Measurements from ENCODE around the gene NELL1. TPM values are rescaled to one million over a fixed set of nuclear protein-coding genes. Genes with fewer than 3 reads are reported as not detected.

Gene NELL1
- total RNA-seq, 1 experiment from 2014 or later = 0.22 TPM

DNA sequence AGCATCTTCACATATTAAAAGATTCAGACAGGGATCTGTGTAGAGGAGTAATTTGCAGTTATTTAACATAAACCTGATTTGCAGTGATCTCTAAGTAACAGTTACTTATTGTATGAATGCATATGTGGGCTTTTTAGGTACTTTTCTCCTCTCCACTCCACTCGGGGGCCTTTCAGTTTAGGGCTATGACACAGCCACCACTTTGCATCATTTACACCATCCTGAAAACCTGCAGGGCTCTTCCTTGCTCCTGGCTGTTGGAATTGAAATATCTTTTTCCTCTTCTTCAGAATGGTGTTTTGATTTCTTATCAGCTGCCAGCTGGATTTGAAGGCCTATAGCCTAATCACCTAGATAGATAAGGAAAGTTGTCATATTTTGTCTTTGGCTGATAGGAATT is 580.8 kb downstream of the NELL1 start:
- no peak for DNase-seq
- Mint-ChIP-seq H3K36me3 (ENCODE audit: insufficient read depth in 1 of 3, low read depth in 3 of 3) (no peaks in the 10 kb centered on the region; a peak in 1 of 7 replicates), H3K4me3 (no peak overlapping the region), H3K4me1 (peaks cover 17 to 31% of the 10 kb centered on the region in 2 experiments), H3K27ac (peak overlapping the region; percentile 59 to 82 (median 72); a peak in 4 of 7 replicates), H3K9me3 (no peaks in the 10 kb centered on the region), H3K27me3 (ENCODE audit: low read depth) (no peaks in the 10 kb centered on the region)
- no peak overlapping the region for H2BK120ac ChIP-seq (ENCODE audit: low read depth, low read length, poor library complexity, severe bottlenecking)
- H3K79me2 ChIP-seq (ENCODE audit: insufficient read depth, low read length) = no peaks in the 10 kb centered on the region
- no peak overlapping the region for H2AFZ ChIP-seq (ENCODE audit: low read length)
- H3K56ac ChIP-seq (ENCODE audit: insufficient read length, low read depth, low read length) = no peak overlapping the region
- no peak overlapping the region for H4K8ac ChIP-seq (replicated peaks; ENCODE audit: insufficient read length, low read depth, low read length)
- no peak overlapping the region for H3K18ac ChIP-seq (ENCODE audit: insufficient read length, low read depth, low read length)
- no CpG with 5 or more reads among the region's 1 CpG for WGBS (ENCODE audit: extremely low coverage, insufficient read length, low lambda C conversion rate)
- H3K14ac ChIP-seq (ENCODE audit: insufficient read depth, low read length) = no peak overlapping the region
- H4K91ac ChIP-seq (ENCODE audit: insufficient read length, low read depth, low read length) = no peak overlapping the region
- H2AK5ac ChIP-seq (ENCODE audit: insufficient read length, low read length) = no peak overlapping the region
- H3T11ph ChIP-seq (ENCODE audit: low read length) = no peak overlapping the region
- H3K9ac ChIP-seq (ENCODE audit: extremely low read depth, insufficient read length, low read length) = no peak overlapping the region
- no peak overlapping the region for H4K5ac ChIP-seq (ENCODE audit: insufficient read length, low read depth, low read length)
- H2BK20ac ChIP-seq (ENCODE audit: low read depth, low read length, poor library complexity, severe bottlenecking) = no peak overlapping the region
- no peak for TF ChIP-seq CTCF (conservative IDR thresholded peaks at IDR 0.05)
- no peaks in the 10 kb centered on the region for H3K27me3 ChIP-seq (ENCODE audit: insufficient read depth, low read length)
- no peak overlapping the region for H2BK5ac ChIP-seq (ENCODE audit: insufficient read length, low read length)
- peaks cover 3% of the 10 kb centered on the region; the same call in 1 of the 2 replicates for H3K4me1 ChIP-seq (ENCODE audit: insufficient read depth, low read length)
- no peak overlapping the region for H3K23ac ChIP-seq (ENCODE audit: insufficient read length, low read depth, low read length)
- no peaks in the 10 kb centered on the region for H3K79me1 ChIP-seq (ENCODE audit: insufficient read depth, low read depth, low read length, poor library complexity, severe bottlenecking)
- H3K4ac ChIP-seq (ENCODE audit: low read depth, low read length) = no peak overlapping the region
- no peaks in the 10 kb centered on the region for H3K23me2 ChIP-seq (ENCODE audit: insufficient read length, low read depth, low read length, poor library complexity, severe bottlenecking)
- H2BK15ac ChIP-seq (ENCODE audit: low read depth, low read length) = no peak overlapping the region
- H3K9me3 ChIP-seq (ENCODE audit: control insufficient read depth, low read depth, low read length) = no peaks in the 10 kb centered on the region
- H3K27ac ChIP-seq (ENCODE audit: insufficient read length, low read depth, low read length) = no peak overlapping the region
- H4K20me1 ChIP-seq (ENCODE audit: control insufficient read depth, insufficient read depth, insufficient read length) = no peaks in the 10 kb centered on the region
- no peak overlapping the region for H2BK12ac ChIP-seq (ENCODE audit: insufficient read length, low read depth, low read length)
- no peak overlapping the region for H3K4me2 ChIP-seq (ENCODE audit: insufficient read depth, insufficient read length, low read length)

Data from H9 (cell line).